ENCODE data around the gene KIF12.

Gene KIF12

GRCh38 chr9:114078781-114079156, 20.3 kb downstream of the KIF12 start:
- Histone ChIP-seq H3K4me1 (ENCODE audit: control insufficient read depth, low read depth, low read length) (no peaks in the 10 kb centered on the region), H3K23ac (ENCODE audit: low read length) (no peak overlapping the region), H2BK120ac (ENCODE audit: low read depth, low read length) (no peak overlapping the region), H2AK5ac (ENCODE audit: low read length) (no peak overlapping the region), H2BK15ac (replicated peaks; ENCODE audit: low read depth) (no peak overlapping the region), H3K4ac (ENCODE audit: low read depth, low read length) (no peak overlapping the region), H3K36me3 (ENCODE audit: control insufficient read depth, insufficient read depth, low read length) (no peaks in the 10 kb centered on the region), H3K4me2 (ENCODE audit: low read length) (no peak overlapping the region), H3K9ac (ENCODE audit: low read length) (no peak overlapping the region), H3K79me2 (ENCODE audit: control insufficient read depth, insufficient read depth, low read length) (no peaks in the 10 kb centered on the region), H4K5ac (ENCODE audit: low read length) (no peak overlapping the region), H2BK5ac (ENCODE audit: low read length) (no peak overlapping the region), H3K27me3 (ENCODE audit: insufficient read depth, low read length, poor library complexity) (no peaks in the 10 kb centered on the region), H3K79me1 (ENCODE audit: low read length) (no peaks in the 10 kb centered on the region), H3K56ac (ENCODE audit: low read length) (no peak overlapping the region), H3K18ac (ENCODE audit: low read length) (no peak overlapping the region), H4K8ac (ENCODE audit: low read depth, low read length) (no peak overlapping the region), H3K4me3 (ENCODE audit: low read length) (no peak overlapping the region), H3K27ac (ENCODE audit: low read depth, low read length) (no peak overlapping the region)
- DNase-seq: no peak
- no CpG with 5 or more reads among the region's 7 CpGs for WGBS (ENCODE audit: extremely low coverage, insufficient coverage, low lambda C conversion rate)

- Histone ChIP-seq H4K8ac (ENCODE audit: low read depth, low read length) (no peak within 1 kb of the TSS), H3K4me3 (ENCODE audit: low read length) (no peak within 1 kb of the TSS), H3K18ac (ENCODE audit: low read length) (no peak within 1 kb of the TSS), H3K4ac (ENCODE audit: low read depth, low read length) (no peak within 1 kb of the TSS), H3K23ac (ENCODE audit: low read length) (no peak within 1 kb of the TSS), H3K79me1 (ENCODE audit: low read length) (no peaks in the 10 kb centered on the region), H3K27ac (ENCODE audit: low read depth, low read length) (no peak within 1 kb of the TSS), H3K4me2 (ENCODE audit: low read length) (no peak within 1 kb of the TSS), H2BK15ac (replicated peaks; ENCODE audit: low read depth) (no peak within 1 kb of the TSS), H2AK5ac (ENCODE audit: low read length) (no peak within 1 kb of the TSS), H3K9ac (ENCODE audit: low read length) (no peak within 1 kb of the TSS), H3K27me3 (ENCODE audit: insufficient read depth, low read length, poor library complexity) (no peaks in the 10 kb centered on the region), H3K4me1 (ENCODE audit: control insufficient read depth, low read depth, low read length) (no peaks in the 10 kb centered on the region), H3K79me2 (ENCODE audit: control insufficient read depth, insufficient read depth, low read length) (no peaks in the 10 kb centered on the region), H4K5ac (ENCODE audit: low read length) (no peak within 1 kb of the TSS), H3K56ac (ENCODE audit: low read length) (no peak within 1 kb of the TSS), H3K36me3 (ENCODE audit: control insufficient read depth, insufficient read depth, low read length) (no peaks in the 10 kb centered on the region), H2BK5ac (ENCODE audit: low read length) (no peak within 1 kb of the TSS), H2BK120ac (ENCODE audit: low read depth, low read length) (no peak within 1 kb of the TSS)
- no CpG with 5 or more reads among the region's 16 CpGs for WGBS (ENCODE audit: extremely low coverage, insufficient coverage, low lambda C conversion rate)
- DNase-seq: no peak
Measured at GRCh38 chr9:114078021-114078780, 20.9 kb downstream of the KIF12 start, which contains the start of gene AMBP. TSS of gene AMBP (minus strand) at chr9:114078300. CDS start at chr9:114078209, 91 bp downstream.

- H3K4ac ChIP-seq (ENCODE audit: low read depth, low read length): no peak overlapping the region
- no peak overlapping the region for H3K18ac ChIP-seq (ENCODE audit: low read length)
- no peak overlapping the region for H2BK120ac ChIP-seq (ENCODE audit: low read depth, low read length)
- H4K5ac ChIP-seq (ENCODE audit: low read length): no peak overlapping the region
- no peak overlapping the region for H3K4me2 ChIP-seq (ENCODE audit: low read length)
- H3K9ac ChIP-seq (ENCODE audit: low read length): no peak overlapping the region
- H2AK5ac ChIP-seq (ENCODE audit: low read length): no peak overlapping the region
- no peak overlapping the region for H2BK15ac ChIP-seq (replicated peaks; ENCODE audit: low read depth)
- no peak overlapping the region for H3K56ac ChIP-seq (ENCODE audit: low read length)
- no peaks in the 10 kb centered on the region for H3K27me3 ChIP-seq (ENCODE audit: insufficient read depth, low read length, poor library complexity)
- WGBS (ENCODE audit: extremely low coverage, insufficient coverage, low lambda C conversion rate): no CpG with 5 or more reads among the region's 7 CpGs
- H3K4me3 ChIP-seq (ENCODE audit: low read length): no peak overlapping the region
- no peak overlapping the region for H4K8ac ChIP-seq (ENCODE audit: low read depth, low read length)
- no peak overlapping the region for H2BK5ac ChIP-seq (ENCODE audit: low read length)
- H3K79me1 ChIP-seq (ENCODE audit: low read length): no peaks in the 10 kb centered on the region
- DNase-seq: no peak
- no peak overlapping the region for H3K23ac ChIP-seq (ENCODE audit: low read length)
- H3K27ac ChIP-seq (ENCODE audit: low read depth, low read length): no peak overlapping the region
- no peaks in the 10 kb centered on the region for H3K79me2 ChIP-seq (ENCODE audit: control insufficient read depth, insufficient read depth, low read length)
- H3K36me3 ChIP-seq (ENCODE audit: control insufficient read depth, insufficient read depth, low read length): no peaks in the 10 kb centered on the region
- H3K4me1 ChIP-seq (ENCODE audit: control insufficient read depth, low read depth, low read length): no peaks in the 10 kb centered on the region
Measured at GRCh38 chr9:114077162-114077837, 21.8 kb downstream of the KIF12 start.

GRCh38 chr9:114076237-114077161, 22.6 kb downstream of the KIF12 start:
- WGBS (ENCODE audit: extremely low coverage, insufficient coverage, low lambda C conversion rate): no CpG with 5 or more reads among the region's 14 CpGs
- H3K27me3 ChIP-seq (ENCODE audit: insufficient read depth, low read length, poor library complexity): no peaks in the 10 kb centered on the region
- H3K4ac ChIP-seq (ENCODE audit: low read depth, low read length): no peak overlapping the region

GRCh38 chr9:114075602-114076001, 23.5 kb downstream of the KIF12 start:
- no peak overlapping the region for H4K5ac ChIP-seq (ENCODE audit: low read length)
- no peaks in the 10 kb centered on the region for H3K79me1 ChIP-seq (ENCODE audit: low read length)
- H3K23ac ChIP-seq (ENCODE audit: low read length): no peak overlapping the region
- H3K4ac ChIP-seq (ENCODE audit: low read depth, low read length): no peak overlapping the region
- no peak overlapping the region for H3K4me3 ChIP-seq (ENCODE audit: low read length)
- no peak overlapping the region for H3K56ac ChIP-seq (ENCODE audit: low read length)
- H3K27ac ChIP-seq (ENCODE audit: low read depth, low read length): no peak overlapping the region
- H2BK5ac ChIP-seq (ENCODE audit: low read length): no peak overlapping the region
- H2BK120ac ChIP-seq (ENCODE audit: low read depth, low read length): no peak overlapping the region
- H3K79me2 ChIP-seq (ENCODE audit: control insufficient read depth, insufficient read depth, low read length): no peaks in the 10 kb centered on the region
- no peaks in the 10 kb centered on the region for H3K27me3 ChIP-seq (ENCODE audit: insufficient read depth, low read length, poor library complexity)
- H3K4me1 ChIP-seq (ENCODE audit: control insufficient read depth, low read depth, low read length): no peaks in the 10 kb centered on the region
- H2AK5ac ChIP-seq (ENCODE audit: low read length): no peak overlapping the region
- H3K18ac ChIP-seq (ENCODE audit: low read length): no peak overlapping the region
- no peaks in the 10 kb centered on the region for H3K36me3 ChIP-seq (ENCODE audit: control insufficient read depth, insufficient read depth, low read length)
- no peak overlapping the region for H3K9ac ChIP-seq (ENCODE audit: low read length)
- H2BK15ac ChIP-seq (replicated peaks; ENCODE audit: low read depth): no peak overlapping the region
- no peak overlapping the region for H3K4me2 ChIP-seq (ENCODE audit: low read length)
- WGBS (ENCODE audit: extremely low coverage, insufficient coverage, low lambda C conversion rate): no CpG with 5 or more reads among the region's 4 CpGs
- no peak for DNase-seq
- H4K8ac ChIP-seq (ENCODE audit: low read depth, low read length): no peak overlapping the region

More at GRCh38 chr9:114076237-114077161, 22.6 kb downstream of the KIF12 start:
- no peaks in the 10 kb centered on the region for H3K4me1 ChIP-seq (ENCODE audit: control insufficient read depth, low read depth, low read length)
- H4K8ac ChIP-seq (ENCODE audit: low read depth, low read length): no peak overlapping the region
- H3K18ac ChIP-seq (ENCODE audit: low read length): no peak overlapping the region
- no peaks in the 10 kb centered on the region for H3K79me2 ChIP-seq (ENCODE audit: control insufficient read depth, insufficient read depth, low read length)
- peak; percentile 19 for DNase-seq
- H3K79me1 ChIP-seq (ENCODE audit: low read length): no peaks in the 10 kb centered on the region
- no peak overlapping the region for H3K4me3 ChIP-seq (ENCODE audit: low read length)
- H3K36me3 ChIP-seq (ENCODE audit: control insufficient read depth, insufficient read depth, low read length): no peaks in the 10 kb centered on the region
- H3K56ac ChIP-seq (ENCODE audit: low read length): no peak overlapping the region
- H3K9ac ChIP-seq (ENCODE audit: low read length): no peak overlapping the region
- no peak overlapping the region for H2BK5ac ChIP-seq (ENCODE audit: low read length)
- no peak overlapping the region for H3K23ac ChIP-seq (ENCODE audit: low read length)
- H3K27ac ChIP-seq (ENCODE audit: low read depth, low read length): no peak overlapping the region
- no peak overlapping the region for H2BK120ac ChIP-seq (ENCODE audit: low read depth, low read length)
- H4K5ac ChIP-seq (ENCODE audit: low read length): no peak overlapping the region
- no peak overlapping the region for H2BK15ac ChIP-seq (replicated peaks; ENCODE audit: low read depth)
- no peak overlapping the region for H2AK5ac ChIP-seq (ENCODE audit: low read length)
- H3K4me2 ChIP-seq (ENCODE audit: low read length): no peak overlapping the region

All from mesendoderm (in vitro differentiated cells).